Suprapubic skin (tissue), 4 donors: Measurements from ENCODE around the gene MARCO. TPM values are rescaled to one million over a fixed set of nuclear protein-coding genes. Genes with fewer than 3 reads are reported as not detected.
"Not testable (repeated sequence)": the region's sequence is repeated elsewhere in the genome, so short reads cannot be mapped to it uniquely, and the experiment has no call there.

Experiments used
- DNase-seq, 2 donors: peaks; one replicate each; pipeline ENCODE4 v3.0.0-alpha.2; 2019; ENCODE audit warnings: low spot score in 2 of 2
- H3K27ac ChIP-seq: fragments of 200-600 bp; sonication (generic); one replicate; pipeline ENCODE4 v1.5.1; 2019
- H3K27me3 ChIP-seq: fragments of 200-600 bp; sonication (generic); one replicate; pipeline ENCODE4 v1.5.1; 2019
- H3K36me3 ChIP-seq: fragments of 200-600 bp; sonication (generic); one replicate; pipeline ENCODE4 v1.5.1; 2019
- H3K4me1 ChIP-seq: fragments of 200-600 bp; sonication (generic); one replicate; pipeline ENCODE4 v1.5.1; 2019
- H3K4me3 ChIP-seq: fragments of 200-600 bp; sonication (generic); one replicate; pipeline ENCODE4 v1.5.1; 2019; ENCODE audit warnings: mild to moderate bottlenecking
- H3K9me3 ChIP-seq: fragments of 200-600 bp; sonication (generic); one replicate; pipeline ENCODE4 v1.5.1; 2019
- EP300 ChIP-seq: sonication (generic); formaldehyde crosslinking; IDR thresholded peaks from one replicate; pipeline ENCODE4 v1.6.1; 2017; ENCODE audit warnings: antibody characterized with exemption
- POLR2A ChIP-seq, 2 donors: fragments of 450-650 bp; IDR thresholded peaks; one replicate each; pipeline ENCODE4 v1.6.1; 2017; ENCODE audit warnings: antibody characterized with exemption in 2 of 2, mild to moderate bottlenecking in 2 of 2, moderate library complexity in 2 of 2
- POLR2AphosphoS5 ChIP-seq, 3 donors: sonication (generic); formaldehyde crosslinking; IDR thresholded peaks; one replicate each; pipeline ENCODE4 v1.6.1; 2017; ENCODE audit warnings: antibody characterized with exemption in 3 of 3
- WGBS: methylation state at CpG from one replicate; pipeline ENCODE4 v1.1.5; 2018; 5-methylcytosine and 5-hydroxymethylcytosine counted together
- total RNA-seq, 4 donors: library from RNA; depleted of rRNA; stranded (reverse); fragments of >200 nt; gene quantifications; one replicate each; pipeline ENCODE4 v1.1.0, GENCODE V29; 2016
- TF ChIP-seq, protein P1 (sequence below), 2 donors: fragments of 200-600 bp in 1 of 2; fragments of 450-650 bp in 1 of 2; sonication (generic) in 1 of 2; IDR thresholded peaks; one replicate each; pipeline ENCODE4 v1.5.1; 2016 to 2019; ENCODE audit warnings: antibody characterized with exemption in 2 of 2, mild to moderate bottlenecking in 1 of 2, moderate library complexity in 1 of 2

MARCO gene
- total RNA-seq, 4 donors from 2014 or later = 0.68 to 9.1 (median 1.3) TPM

DNA sequence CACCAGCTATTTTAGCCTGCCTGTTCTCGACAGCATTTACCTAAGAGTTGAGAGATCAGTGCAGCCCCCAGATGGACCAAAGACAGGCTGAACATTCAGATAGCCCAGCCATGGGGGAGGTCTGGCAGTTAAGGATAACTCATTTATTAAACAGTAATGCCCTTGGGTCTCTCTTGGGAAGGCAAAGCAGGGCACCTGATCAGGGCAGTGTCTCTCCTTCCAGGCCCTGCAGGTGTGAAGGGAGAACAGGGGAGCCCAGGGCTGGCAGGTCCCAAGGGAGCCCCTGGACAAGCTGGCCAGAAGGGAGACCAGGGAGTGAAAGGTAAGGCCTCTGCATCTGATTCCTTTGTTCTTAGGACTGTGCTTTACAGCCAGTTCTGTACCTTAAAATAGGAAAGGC is 49.6 kb downstream of the MARCO start:
- Histone ChIP-seq H3K4me3 (no peak overlapping the region), H3K36me3 (no peaks in the 10 kb centered on the region), H3K4me1 (no peaks in the 10 kb centered on the region), H3K27ac (no peak overlapping the region), H3K27me3 (peaks cover 2% of the 10 kb centered on the region), H3K9me3 (no peaks in the 10 kb centered on the region)
- TF ChIP-seq POLR2AphosphoS5 (IDR thresholded peaks at IDR 0.05) (no peak), POLR2A (IDR thresholded peaks at IDR 0.05) (no peak), EP300 (no peak)
- TF ChIP-seq, protein P1, sequence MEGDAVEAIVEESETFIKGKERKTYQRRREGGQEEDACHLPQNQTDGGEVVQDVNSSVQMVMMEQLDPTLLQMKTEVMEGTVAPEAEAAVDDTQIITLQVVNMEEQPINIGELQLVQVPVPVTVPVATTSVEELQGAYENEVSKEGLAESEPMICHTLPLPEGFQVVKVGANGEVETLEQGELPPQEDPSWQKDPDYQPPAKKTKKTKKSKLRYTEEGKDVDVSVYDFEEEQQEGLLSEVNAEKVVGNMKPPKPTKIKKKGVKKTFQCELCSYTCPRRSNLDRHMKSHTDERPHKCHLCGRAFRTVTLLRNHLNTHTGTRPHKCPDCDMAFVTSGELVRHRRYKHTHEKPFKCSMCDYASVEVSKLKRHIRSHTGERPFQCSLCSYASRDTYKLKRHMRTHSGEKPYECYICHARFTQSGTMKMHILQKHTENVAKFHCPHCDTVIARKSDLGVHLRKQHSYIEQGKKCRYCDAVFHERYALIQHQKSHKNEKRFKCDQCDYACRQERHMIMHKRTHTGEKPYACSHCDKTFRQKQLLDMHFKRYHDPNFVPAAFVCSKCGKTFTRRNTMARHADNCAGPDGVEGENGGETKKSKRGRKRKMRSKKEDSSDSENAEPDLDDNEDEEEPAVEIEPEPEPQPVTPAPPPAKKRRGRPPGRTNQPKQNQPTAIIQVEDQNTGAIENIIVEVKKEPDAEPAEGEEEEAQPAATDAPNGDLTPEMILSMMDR (IDR thresholded peaks at IDR 0.05) = no peak
- DNase-seq = peak in 1 of 2 donors; percentile 32
- 77% methylated on average over 1 of the region's 1 CpG for WGBS

DNA sequence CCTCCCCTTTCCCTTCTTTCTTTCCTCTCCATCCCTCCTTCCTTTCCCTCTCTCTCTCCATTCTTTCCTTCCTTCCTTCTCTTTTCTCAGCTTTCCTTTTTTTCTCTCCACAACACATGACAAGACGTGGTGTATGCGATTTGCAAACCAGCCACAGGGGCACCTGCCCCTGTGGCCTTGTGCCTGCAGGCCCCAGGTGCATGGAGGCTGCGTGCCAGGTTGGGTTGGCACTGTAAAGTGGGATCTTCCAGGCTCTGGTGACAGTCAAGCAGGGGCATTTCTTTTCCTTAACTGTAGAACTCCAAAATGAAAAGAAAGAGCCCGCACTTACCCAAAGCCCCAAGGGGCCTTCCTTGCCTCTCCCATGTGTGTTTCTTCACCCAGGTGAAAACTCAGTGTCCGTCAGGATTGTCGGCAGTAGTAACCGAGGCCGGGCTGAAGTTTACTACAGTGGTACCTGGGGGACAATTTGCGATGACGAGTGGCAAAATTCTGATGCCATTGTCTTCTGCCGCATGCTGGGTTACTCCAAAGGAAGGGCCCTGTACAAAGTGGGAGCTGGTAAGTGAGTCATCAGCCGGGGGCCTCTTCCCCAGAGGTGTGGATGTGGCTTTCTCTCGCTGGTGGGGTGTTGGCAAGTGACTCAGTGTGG is 50.9 kb downstream of the MARCO start:
- Histone ChIP-seq H3K27me3 (peaks cover 2% of the 10 kb centered on the region), H3K4me1 (no peaks in the 10 kb centered on the region), H3K27ac (no peak overlapping the region), H3K9me3 (no peaks in the 10 kb centered on the region), H3K4me3 (no peak overlapping the region), H3K36me3 (no peaks in the 10 kb centered on the region)
- 61% methylated on average over 13 of the region's 13 CpGs for WGBS
- peak in 1 of 2 donors; percentile 69 for DNase-seq
- TF ChIP-seq, protein P1 (IDR thresholded peaks at IDR 0.05) = no peak
- TF ChIP-seq EP300 (no peak), POLR2A (IDR thresholded peaks at IDR 0.05) (no peak), POLR2AphosphoS5 (IDR thresholded peaks at IDR 0.05) (no peak)

DNA sequence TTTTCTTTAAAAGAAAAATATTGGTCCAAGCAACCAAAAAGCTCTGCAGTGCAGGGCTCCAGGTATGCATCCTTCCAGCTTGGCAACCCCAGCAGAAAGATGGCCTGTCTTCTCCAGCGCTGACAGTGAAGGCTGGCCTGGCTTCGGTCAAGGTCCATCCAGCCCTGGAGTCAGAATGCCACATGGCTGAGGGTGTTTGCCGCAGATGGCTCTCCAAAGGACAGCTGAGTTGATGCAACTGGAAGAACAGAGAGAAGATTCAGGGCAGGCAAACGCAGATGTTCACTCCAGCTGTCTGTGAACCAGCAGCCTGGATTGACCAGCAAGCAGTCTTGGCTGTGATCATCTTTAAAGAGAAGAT is 51.4 kb downstream of the MARCO start:
- WGBS = 55% methylated on average over 4 of the region's 4 CpGs
- H3K9me3 ChIP-seq = no peaks in the 10 kb centered on the region
- no peaks in the 10 kb centered on the region for H3K4me1 ChIP-seq
- no peak for DNase-seq
- H3K4me3 ChIP-seq = no peak overlapping the region
- TF ChIP-seq POLR2A (IDR thresholded peaks at IDR 0.05) = no peak
- TF ChIP-seq EP300 = no peak
- TF ChIP-seq, protein P1 (IDR thresholded peaks at IDR 0.05) = no peak
- no peak for TF ChIP-seq POLR2AphosphoS5 (IDR thresholded peaks at IDR 0.05)
- no peaks in the 10 kb centered on the region for H3K27me3 ChIP-seq
- no peak overlapping the region for H3K27ac ChIP-seq
- H3K36me3 ChIP-seq = no peaks in the 10 kb centered on the region

DNA sequence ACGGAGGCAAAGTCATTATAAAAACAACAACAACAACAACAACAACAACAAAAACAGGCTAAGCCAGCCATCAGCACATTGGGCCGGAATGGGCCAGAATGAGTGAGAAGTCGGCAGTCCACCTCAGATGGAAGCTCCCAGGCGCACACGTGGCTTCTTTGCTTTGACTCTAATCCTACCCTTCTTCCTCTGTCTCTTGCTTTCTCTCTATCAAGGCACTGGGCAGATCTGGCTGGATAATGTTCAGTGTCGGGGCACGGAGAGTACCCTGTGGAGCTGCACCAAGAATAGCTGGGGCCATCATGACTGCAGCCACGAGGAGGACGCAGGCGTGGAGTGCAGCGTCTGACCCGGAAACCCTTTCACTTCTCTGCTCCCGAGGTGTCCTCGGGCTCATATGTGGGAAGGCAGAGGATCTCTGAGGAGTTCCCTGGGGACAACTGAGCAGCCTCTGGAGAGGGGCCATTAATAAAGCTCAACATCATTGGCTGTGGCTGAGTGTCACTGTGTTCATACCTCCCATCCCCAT is 52.2 kb downstream of the MARCO start:
- Histone ChIP-seq H3K27me3 (no peaks in the 10 kb centered on the region), H3K4me3 (no peak overlapping the region), H3K27ac (no peak overlapping the region), H3K9me3 (no peaks in the 10 kb centered on the region), H3K36me3 (no peaks in the 10 kb centered on the region), H3K4me1 (no peaks in the 10 kb centered on the region)
- peak in 1 of 2 donors; percentile 45 for DNase-seq
- 91% methylated on average over 14 of the region's 14 CpGs for WGBS
- no peak for TF ChIP-seq POLR2AphosphoS5 (IDR thresholded peaks at IDR 0.05)
- TF ChIP-seq, protein P1 (IDR thresholded peaks at IDR 0.05) = no peak

DNA sequence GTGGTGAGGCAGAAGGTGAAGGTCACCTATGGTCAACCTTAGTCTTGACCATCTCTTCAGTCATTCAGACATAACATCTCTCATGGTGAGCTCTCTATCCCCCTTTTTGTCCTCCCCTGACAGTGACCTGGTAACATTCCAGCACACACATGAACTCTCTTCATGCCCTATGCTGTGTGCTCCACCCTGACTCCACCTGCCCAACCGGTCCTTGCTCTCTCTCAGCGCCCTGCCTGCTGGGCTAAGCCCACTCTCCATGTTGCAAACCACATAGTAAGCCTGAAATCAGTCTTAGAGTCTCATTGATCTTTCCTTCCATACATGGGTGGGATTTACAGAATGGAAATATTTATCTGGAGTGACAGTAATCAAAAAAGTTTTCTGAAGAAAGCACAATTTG is 52.8 kb downstream of the MARCO start:
- Histone ChIP-seq H3K4me3 (no peak overlapping the region), H3K36me3 (no peaks in the 10 kb centered on the region), H3K4me1 (no peaks in the 10 kb centered on the region), H3K27ac (no peak overlapping the region), H3K27me3 (no peaks in the 10 kb centered on the region), H3K9me3 (no peaks in the 10 kb centered on the region)
- WGBS = 80% methylated on average over 2 of the region's 2 CpGs
- TF ChIP-seq POLR2AphosphoS5 (IDR thresholded peaks at IDR 0.05) (no peak), POLR2A (IDR thresholded peaks at IDR 0.05) (no peak), EP300 (no peak)
- TF ChIP-seq, protein P1 (IDR thresholded peaks at IDR 0.05) = no peak
- peak in 1 of 2 donors; percentile 23 for DNase-seq

DNA sequence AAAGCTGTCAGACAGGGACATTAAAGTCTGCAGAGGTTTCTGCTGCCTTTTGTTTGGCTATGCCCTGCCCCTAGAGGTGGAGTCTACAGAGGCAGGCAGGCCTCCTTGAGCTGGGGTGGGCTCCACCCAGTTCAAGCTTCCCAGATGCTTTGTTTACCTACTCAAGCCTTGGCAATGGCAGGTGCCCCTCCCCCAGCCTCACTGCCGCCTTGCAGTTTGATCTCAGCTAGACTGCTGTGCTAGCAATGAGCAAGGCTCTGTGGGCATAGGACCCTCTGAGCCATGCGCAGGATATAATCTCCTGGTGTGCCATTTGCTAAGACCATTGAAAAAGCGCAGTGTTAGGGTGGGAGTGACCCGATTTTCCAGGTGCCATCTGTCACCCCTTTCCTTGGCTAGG is 61.9 kb downstream of the MARCO start:
- H3K9me3 ChIP-seq, H3K4me3 ChIP-seq, H3K4me1 ChIP-seq, H3K27ac ChIP-seq, H3K36me3 ChIP-seq, H3K27me3 ChIP-seq: not testable (repeated sequence)
- WGBS = 92% methylated on average over 4 of the region's 4 CpGs
- peak in 1 of 2 donors; percentile 13 for DNase-seq
